ENCODE measurements around the gene DDX20.

The DDX20 gene

GRCh38 chr1:111750856-111751255 lies 4.8 kb upstream of the DDX20 start:
- TF ChIP-seq, protein P1, sequence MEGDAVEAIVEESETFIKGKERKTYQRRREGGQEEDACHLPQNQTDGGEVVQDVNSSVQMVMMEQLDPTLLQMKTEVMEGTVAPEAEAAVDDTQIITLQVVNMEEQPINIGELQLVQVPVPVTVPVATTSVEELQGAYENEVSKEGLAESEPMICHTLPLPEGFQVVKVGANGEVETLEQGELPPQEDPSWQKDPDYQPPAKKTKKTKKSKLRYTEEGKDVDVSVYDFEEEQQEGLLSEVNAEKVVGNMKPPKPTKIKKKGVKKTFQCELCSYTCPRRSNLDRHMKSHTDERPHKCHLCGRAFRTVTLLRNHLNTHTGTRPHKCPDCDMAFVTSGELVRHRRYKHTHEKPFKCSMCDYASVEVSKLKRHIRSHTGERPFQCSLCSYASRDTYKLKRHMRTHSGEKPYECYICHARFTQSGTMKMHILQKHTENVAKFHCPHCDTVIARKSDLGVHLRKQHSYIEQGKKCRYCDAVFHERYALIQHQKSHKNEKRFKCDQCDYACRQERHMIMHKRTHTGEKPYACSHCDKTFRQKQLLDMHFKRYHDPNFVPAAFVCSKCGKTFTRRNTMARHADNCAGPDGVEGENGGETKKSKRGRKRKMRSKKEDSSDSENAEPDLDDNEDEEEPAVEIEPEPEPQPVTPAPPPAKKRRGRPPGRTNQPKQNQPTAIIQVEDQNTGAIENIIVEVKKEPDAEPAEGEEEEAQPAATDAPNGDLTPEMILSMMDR (IDR thresholded peaks at IDR 0.05; ENCODE audit: control extremely low read depth, extremely low read depth, low read depth, missing control alignments), result no peak
- ChIA-PET CTCF (interaction anchor here (1.2 to 2.7 kb wide), 13 partner anchors 12 to 528 kb away, joined by 3 to 16 read pairs (median 5); partner anchors contain the start of gene INKA2), POLR2A (no interaction called here)
- DNase-seq (ENCODE audit: extremely low spot score), result no peak

DNA sequence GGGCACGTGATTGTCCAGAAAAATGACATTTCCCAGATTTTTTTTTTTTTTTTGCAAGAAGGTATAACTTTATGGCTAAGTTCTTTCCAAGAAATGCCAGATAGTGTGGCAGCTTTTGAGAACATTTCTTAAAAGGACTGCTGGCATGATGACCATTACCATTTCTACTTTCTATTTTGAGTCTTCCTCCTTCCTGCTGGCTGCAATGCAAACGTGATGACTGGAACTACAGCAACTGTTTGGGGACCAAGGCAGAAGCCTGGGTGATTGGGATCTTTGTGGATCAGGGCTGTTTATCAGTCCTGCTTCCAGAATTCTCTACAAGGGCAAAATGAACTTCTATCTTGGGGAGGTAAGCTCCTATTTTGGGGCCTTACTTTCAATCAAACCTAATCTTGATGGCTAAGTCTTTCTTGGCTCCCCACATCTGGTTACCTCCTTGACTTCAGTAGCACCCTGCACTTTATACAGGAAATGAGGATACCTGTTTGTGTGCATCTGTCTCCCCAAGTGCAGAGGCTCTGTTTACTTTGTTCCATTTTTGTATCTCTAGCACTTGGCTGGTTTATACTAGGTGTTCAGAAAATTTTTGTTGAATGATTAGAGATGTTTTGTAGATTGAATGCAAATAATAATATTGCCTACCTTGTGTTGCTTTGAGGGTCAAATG lies 3.7 kb upstream of the DDX20 start:
- TF ChIP-seq, protein P1 (IDR thresholded peaks at IDR 0.05; ENCODE audit: control extremely low read depth, extremely low read depth, low read depth, missing control alignments), result no peak
- DNase-seq (ENCODE audit: extremely low spot score), result no peak
- ChIA-PET POLR2A (no interaction called here), CTCF (interaction anchor here (1.0 to 2.7 kb wide), 11 partner anchors 11 to 274 kb away, joined by 3 to 16 read pairs (median 4); partner anchors contain the start of gene INKA2)

DNA sequence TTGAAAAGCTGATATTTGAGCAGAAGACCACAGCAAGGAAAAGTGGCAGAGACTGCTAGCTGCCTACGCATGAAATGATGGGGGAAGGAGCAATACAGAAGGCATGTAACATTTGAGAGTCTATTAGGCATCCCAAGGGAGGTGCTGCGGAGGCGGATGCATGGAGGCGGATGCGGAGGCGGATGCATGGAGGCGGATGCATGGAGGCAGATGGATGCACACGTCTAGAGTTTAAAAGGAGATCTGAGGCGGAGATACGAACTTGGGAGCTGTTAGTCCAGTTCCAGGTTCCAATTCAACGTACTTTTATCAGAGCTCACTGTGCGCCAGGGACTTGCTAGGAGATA lies 744 bp upstream of the DDX20 start:
- ChIA-PET POLR2A (interaction anchor here (0.7 to 1.5 kb wide), 3 partner anchors 15 to 274 kb away, joined by 3 to 4 read pairs (median 4); partner anchors contain the start of gene INKA2), CTCF (interaction anchor here (0.6 to 5.0 kb wide), 26 partner anchors 10 to 536 kb away, joined by 3 to 56 read pairs (median 4); partner anchors contain the start of gene INKA2)
- TF ChIP-seq, protein P1 (IDR thresholded peaks at IDR 0.05; ENCODE audit: control extremely low read depth, extremely low read depth, low read depth, missing control alignments), result no peak
- DNase-seq (ENCODE audit: extremely low spot score), result peak; percentile 24

DNA sequence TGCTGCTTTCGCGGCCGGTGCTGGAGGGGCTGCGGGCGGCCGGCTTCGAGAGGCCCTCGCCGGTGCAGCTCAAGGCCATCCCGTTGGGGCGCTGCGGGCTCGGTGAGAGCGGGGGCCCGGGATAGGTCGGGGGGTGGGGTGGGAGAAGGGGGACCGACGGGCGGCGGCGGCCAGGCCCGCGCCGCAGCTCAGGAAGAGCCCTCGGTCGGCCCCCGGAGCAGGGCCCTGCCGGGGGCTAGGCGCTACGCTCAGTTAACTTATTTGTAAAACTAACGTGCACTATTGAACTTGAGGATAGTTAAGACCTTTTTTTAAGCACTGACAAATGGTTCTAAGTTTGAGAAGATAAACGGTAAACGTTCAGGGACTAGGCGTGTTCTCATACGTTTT lies 418 bp downstream of the DDX20 start:
- ChIA-PET POLR2A (no interaction called here), CTCF (interaction anchor here (0.6 to 5.0 kb wide), 11 partner anchors 9 to 539 kb away, joined by 3 to 56 read pairs (median 9); partner anchors contain the start of gene INKA2)
- TF ChIP-seq, protein P1 (IDR thresholded peaks at IDR 0.05; ENCODE audit: control extremely low read depth, extremely low read depth, low read depth, missing control alignments), result no peak
- DNase-seq (ENCODE audit: extremely low spot score), result no peak

DNA sequence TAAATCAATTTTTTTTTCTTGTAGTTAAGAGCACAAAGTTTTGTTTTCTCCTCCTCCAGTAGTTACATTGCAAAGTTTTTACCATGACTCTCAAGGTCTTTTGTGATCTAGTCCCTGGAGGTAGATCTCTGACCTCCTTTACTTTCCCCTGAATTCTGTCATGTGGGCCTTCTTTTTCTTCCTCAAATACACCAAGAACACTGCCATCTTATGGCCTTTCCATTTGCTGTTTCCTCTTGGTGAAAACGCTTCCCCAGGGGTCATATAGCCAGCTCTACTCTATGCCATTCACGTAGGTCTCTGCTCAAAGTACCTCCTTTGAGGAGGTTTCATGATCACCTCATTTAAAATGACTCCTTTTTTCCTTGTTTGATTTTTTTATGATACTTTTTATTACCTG lies 2.7 kb downstream of the DDX20 start:
- POLR2A ChIA-PET, result no interaction called here
- no peak for DNase-seq (ENCODE audit: extremely low spot score)
- CTCF ChIA-PET, result interaction anchor here (5.0 kb wide), 1 partner anchor 9 kb away, joined by 56 read pairs; no protein-coding TSS in a partner anchor
- TF ChIP-seq, protein P1 (IDR thresholded peaks at IDR 0.05; ENCODE audit: control extremely low read depth, extremely low read depth, low read depth, missing control alignments), result no peak

- no peak for DNase-seq (ENCODE audit: extremely low spot score)
- ChIA-PET POLR2A (interaction anchor here (1.0 kb wide), 1 partner anchor 10 kb away, joined by 3 read pairs; no protein-coding TSS in a partner anchor), CTCF (no interaction called here)
- TF ChIP-seq, protein P1 (IDR thresholded peaks at IDR 0.05; ENCODE audit: control extremely low read depth, extremely low read depth, low read depth, missing control alignments), result no peak
Measured at GRCh38 chr1:111761717-111762116, 6.0 kb downstream of the DDX20 start.
